Osteoblast (primary cell): Measurements from ENCODE around the gene RGL2. TPM values are rescaled to one million over a fixed set of nuclear protein-coding genes. Genes with fewer than 3 reads are reported as not detected.

Experiments
- DNase-seq: peaks from one replicate; pipeline ENCODE4 v3.0.0; 2011; ENCODE audit warnings: low spot score, mixed read lengths; ENCODE audit not compliant: insufficient read length; ENCODE audit errors: missing footprints
- H2AFZ ChIP-seq: 2 replicates; pipeline ENCODE4 v1.6.0; 2011; ENCODE audit warnings: mild to moderate bottlenecking, low read length
- H3K27ac ChIP-seq: 2 replicates; pipeline ENCODE4 v1.5.1; 2011; ENCODE audit warnings: mild to moderate bottlenecking, low read depth, low read length, moderate library complexity
- H3K27me3 ChIP-seq: 2 replicates; pipeline ENCODE4 v1.6.0; 2012; ENCODE audit warnings: mild to moderate bottlenecking, control low read depth, inconsistent platforms, low read length, moderate library complexity; ENCODE audit not compliant: insufficient read depth
- H3K36me3 ChIP-seq: 2 replicates; pipeline ENCODE4 v1.5.1; 2011; ENCODE audit warnings: mild to moderate bottlenecking, low read length, control low read depth, moderate library complexity; ENCODE audit not compliant: insufficient read depth
- H3K4me1 ChIP-seq: 2 replicates; pipeline ENCODE4 v1.5.1; 2011; ENCODE audit warnings: mild to moderate bottlenecking, low read length, control low read depth, moderate library complexity; ENCODE audit not compliant: insufficient read depth
- H3K4me2 ChIP-seq: 2 replicates; pipeline ENCODE4 v1.6.0; 2011; ENCODE audit warnings: mild to moderate bottlenecking, low read length; ENCODE audit not compliant: insufficient read depth
- H3K4me3 ChIP-seq: fragments of 200-600 bp; sonication (generic); 3 replicates; pipeline ENCODE4 v1.5.1; 2012; ENCODE audit warnings: mild to moderate bottlenecking, low read length, inconsistent platforms; ENCODE audit not compliant: insufficient read depth
- H3K79me2 ChIP-seq: 2 replicates; pipeline ENCODE4 v1.6.0; 2012; ENCODE audit warnings: mild to moderate bottlenecking, low read length, control low read depth, inconsistent platforms; ENCODE audit not compliant: insufficient read depth
- H3K9me3 ChIP-seq: 2 replicates; pipeline ENCODE4 v1.5.1; 2011; ENCODE audit warnings: low read depth, low read length, control low read depth
- H4K20me1 ChIP-seq: 2 replicates; pipeline ENCODE4 v1.6.0; 2012; ENCODE audit warnings: mild to moderate bottlenecking, low read length, control low read depth; ENCODE audit not compliant: insufficient read depth
- total RNA-seq: library from RNA; depleted of rRNA; stranded (reverse); fragments of >200 nt; gene quantifications from 2 replicates; pipeline ENCODE4 v1.2.3, GENCODE V29; 2012
- TF ChIP-seq, protein P1 (sequence below): IDR thresholded peaks from 2 replicates; pipeline ENCODE4 v1.5.1; 2011; ENCODE audit warnings: mild to moderate bottlenecking, low read depth, low read length, moderate library complexity; ENCODE audit errors: extremely low read depth

Gene RGL2
- total RNA-seq, 1 donor, result 35.5 TPM

DNA sequence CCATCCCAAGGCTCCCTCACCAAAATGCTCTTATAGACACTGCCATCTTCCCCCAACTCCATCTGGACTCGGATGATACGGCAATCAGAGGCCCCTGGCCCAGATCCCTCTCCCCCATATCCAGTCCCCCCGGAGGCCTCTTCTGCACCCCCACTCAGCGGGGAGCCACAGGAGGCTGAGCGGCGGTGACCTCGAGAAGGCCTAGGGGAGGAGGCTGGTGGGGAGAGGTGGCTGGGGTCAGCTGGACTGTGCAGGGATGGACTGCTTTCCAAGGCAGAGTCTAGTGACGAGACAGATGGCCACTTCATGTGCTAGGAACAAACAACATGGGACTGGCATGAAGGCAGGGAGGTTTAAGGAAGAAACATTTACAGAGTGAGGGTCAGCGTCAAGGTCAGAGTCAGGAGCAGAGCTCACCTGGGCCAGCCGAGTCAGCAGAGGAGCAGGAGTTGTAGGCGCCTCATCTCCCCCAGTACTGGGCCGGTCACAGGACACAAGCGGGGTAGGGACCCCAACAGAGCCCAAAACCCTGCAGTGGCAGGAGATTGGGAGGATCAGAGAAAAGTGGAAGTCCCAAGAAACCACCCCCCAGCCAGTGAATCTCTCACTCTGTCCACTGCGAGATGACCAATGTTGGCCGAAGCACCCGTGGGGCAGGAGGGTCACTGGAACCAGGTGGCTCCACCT lies 5.6 kb downstream of the RGL2 start:
- TF ChIP-seq, protein P1, sequence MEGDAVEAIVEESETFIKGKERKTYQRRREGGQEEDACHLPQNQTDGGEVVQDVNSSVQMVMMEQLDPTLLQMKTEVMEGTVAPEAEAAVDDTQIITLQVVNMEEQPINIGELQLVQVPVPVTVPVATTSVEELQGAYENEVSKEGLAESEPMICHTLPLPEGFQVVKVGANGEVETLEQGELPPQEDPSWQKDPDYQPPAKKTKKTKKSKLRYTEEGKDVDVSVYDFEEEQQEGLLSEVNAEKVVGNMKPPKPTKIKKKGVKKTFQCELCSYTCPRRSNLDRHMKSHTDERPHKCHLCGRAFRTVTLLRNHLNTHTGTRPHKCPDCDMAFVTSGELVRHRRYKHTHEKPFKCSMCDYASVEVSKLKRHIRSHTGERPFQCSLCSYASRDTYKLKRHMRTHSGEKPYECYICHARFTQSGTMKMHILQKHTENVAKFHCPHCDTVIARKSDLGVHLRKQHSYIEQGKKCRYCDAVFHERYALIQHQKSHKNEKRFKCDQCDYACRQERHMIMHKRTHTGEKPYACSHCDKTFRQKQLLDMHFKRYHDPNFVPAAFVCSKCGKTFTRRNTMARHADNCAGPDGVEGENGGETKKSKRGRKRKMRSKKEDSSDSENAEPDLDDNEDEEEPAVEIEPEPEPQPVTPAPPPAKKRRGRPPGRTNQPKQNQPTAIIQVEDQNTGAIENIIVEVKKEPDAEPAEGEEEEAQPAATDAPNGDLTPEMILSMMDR, result no peak
- no peaks in the 10 kb centered on the region for H3K27me3 ChIP-seq
- peaks cover 15% of the 10 kb centered on the region for H3K4me1 ChIP-seq
- no peaks in the 10 kb centered on the region for H3K9me3 ChIP-seq
- H3K79me2 ChIP-seq, result peaks cover 36% of the 10 kb centered on the region
- no peak overlapping the region for H3K27ac ChIP-seq
- no peak overlapping the region for H3K4me2 ChIP-seq
- H4K20me1 ChIP-seq, result no peaks in the 10 kb centered on the region
- no peak overlapping the region for H3K4me3 ChIP-seq
- peak; percentile 69 for DNase-seq
- H3K36me3 ChIP-seq, result peaks cover 28% of the 10 kb centered on the region
- H2AFZ ChIP-seq, result no peak overlapping the region

DNA sequence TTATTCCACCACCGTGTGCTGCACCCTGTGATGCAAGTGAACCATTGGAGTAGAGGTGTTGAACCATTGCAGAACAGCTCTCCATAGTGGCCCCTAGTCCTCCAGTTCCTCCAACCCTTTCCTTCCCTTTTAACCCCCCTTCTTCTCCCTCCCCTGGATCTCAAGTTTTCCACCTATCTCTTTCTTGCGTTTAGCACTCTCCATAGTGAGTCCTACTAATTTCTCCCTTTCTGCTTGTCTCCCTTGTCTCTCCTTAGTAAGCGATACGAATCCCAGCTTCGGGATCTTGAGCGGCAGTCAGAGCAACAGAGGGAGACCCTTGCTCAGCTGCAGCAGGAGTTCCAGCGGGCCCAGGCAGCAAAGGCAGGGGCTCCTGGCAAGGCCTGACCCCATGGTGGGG lies 8.3 kb downstream of the RGL2 start:
- Histone ChIP-seq H3K4me3 (peak overlapping the region; percentile 86), H3K4me1 (peaks cover 18% of the 10 kb centered on the region), H3K9me3 (no peaks in the 10 kb centered on the region), H3K27me3 (no peaks in the 10 kb centered on the region), H3K4me2 (peak overlapping the region; percentile 91), H3K36me3 (peaks cover 43% of the 10 kb centered on the region), H3K79me2 (peaks cover 49% of the 10 kb centered on the region), H3K27ac (peak overlapping the region; percentile 64), H2AFZ (no peak overlapping the region), H4K20me1 (no peaks in the 10 kb centered on the region)
- peak; percentile 35 for DNase-seq
- TF ChIP-seq, protein P1, result no peak

DNA sequence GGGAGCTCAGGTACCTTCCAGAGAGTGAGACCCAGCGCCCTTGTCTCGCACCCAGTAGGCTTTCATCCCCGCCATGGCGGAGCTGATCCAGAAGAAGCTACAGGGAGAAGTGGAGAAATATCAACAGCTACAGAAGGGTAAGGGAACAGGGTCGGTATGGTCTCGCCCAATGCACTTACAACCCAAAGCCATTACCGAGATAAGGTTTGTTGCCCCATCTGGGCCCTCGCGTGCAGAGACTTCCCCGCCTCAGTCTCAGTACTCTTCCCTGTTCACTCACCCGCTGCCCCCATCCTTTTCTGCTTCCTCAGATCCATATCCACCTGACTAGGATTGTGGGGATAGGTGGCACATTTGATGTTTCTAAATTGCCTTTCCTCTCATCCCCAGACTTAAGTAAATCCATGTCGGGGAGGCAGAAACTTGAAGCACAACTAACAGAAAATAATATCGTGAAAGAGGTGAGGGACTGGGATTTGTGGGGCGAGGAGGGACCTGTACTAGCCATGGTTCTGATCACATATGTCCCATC lies 8.9 kb downstream of the RGL2 start:
- peaks cover 49% of the 10 kb centered on the region for H3K79me2 ChIP-seq
- H3K27me3 ChIP-seq, result no peaks in the 10 kb centered on the region
- DNase-seq, result peak; percentile 80
- peak overlapping the region; percentile 86 for H3K4me3 ChIP-seq
- TF ChIP-seq, protein P1, result no peak
- H4K20me1 ChIP-seq, result no peaks in the 10 kb centered on the region
- peaks cover 45% of the 10 kb centered on the region for H3K36me3 ChIP-seq
- peak overlapping the region; percentile 89 for H2AFZ ChIP-seq
- peaks cover 18% of the 10 kb centered on the region for H3K4me1 ChIP-seq
- peak overlapping the region; percentile 91 for H3K4me2 ChIP-seq
- H3K9me3 ChIP-seq, result no peaks in the 10 kb centered on the region
- H3K27ac ChIP-seq, result peak overlapping the region; percentile 64
